ENCODE data around the gene UVRAG.
A peak's percentile ranks its signal among the peaks of the same experiment; 100 is the strongest.

The UVRAG gene

GRCh38 chr11:75768112-75768908, 46.7 kb upstream of the UVRAG start, which contains the start of gene DGAT2:
DGAT2 (plus strand) TSS chr11:75768778; CDS start chr11:75768992, 214 bp downstream.
- H3K4me1 ChIP-seq (ENCODE audit: low read depth, poor library complexity, severe bottlenecking), result peaks cover 34% of the 10 kb centered on the region
- H3K4me2 ChIP-seq, result peak within 1 kb of the TSS; percentile 47
- H2AFZ ChIP-seq (ENCODE audit: low read depth), result peak within 1 kb of the TSS; percentile 92
- no peaks in the 10 kb centered on the region for H3K27me3 ChIP-seq (ENCODE audit: insufficient read depth, low read depth)
- H3K4me3 ChIP-seq (IDR thresholded peaks at IDR 0.05; ENCODE audit: insufficient read depth, low read depth, low read length), result no peak within 1 kb of the TSS
- peak within 1 kb of the TSS; percentile 99 for H3K9ac ChIP-seq
- no peaks in the 10 kb centered on the region for H4K20me1 ChIP-seq (ENCODE audit: insufficient read depth)
- no peaks in the 10 kb centered on the region for H3K36me3 ChIP-seq (ENCODE audit: insufficient read depth)
- TF ChIP-seq, protein P1, sequence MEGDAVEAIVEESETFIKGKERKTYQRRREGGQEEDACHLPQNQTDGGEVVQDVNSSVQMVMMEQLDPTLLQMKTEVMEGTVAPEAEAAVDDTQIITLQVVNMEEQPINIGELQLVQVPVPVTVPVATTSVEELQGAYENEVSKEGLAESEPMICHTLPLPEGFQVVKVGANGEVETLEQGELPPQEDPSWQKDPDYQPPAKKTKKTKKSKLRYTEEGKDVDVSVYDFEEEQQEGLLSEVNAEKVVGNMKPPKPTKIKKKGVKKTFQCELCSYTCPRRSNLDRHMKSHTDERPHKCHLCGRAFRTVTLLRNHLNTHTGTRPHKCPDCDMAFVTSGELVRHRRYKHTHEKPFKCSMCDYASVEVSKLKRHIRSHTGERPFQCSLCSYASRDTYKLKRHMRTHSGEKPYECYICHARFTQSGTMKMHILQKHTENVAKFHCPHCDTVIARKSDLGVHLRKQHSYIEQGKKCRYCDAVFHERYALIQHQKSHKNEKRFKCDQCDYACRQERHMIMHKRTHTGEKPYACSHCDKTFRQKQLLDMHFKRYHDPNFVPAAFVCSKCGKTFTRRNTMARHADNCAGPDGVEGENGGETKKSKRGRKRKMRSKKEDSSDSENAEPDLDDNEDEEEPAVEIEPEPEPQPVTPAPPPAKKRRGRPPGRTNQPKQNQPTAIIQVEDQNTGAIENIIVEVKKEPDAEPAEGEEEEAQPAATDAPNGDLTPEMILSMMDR (conservative IDR thresholded peaks at IDR 0.05; ENCODE audit: low read depth, low read length), result peak; percentile 69
- peak within 1 kb of the TSS; percentile 91 for H3K27ac ChIP-seq
- peaks cover 31% of the 10 kb centered on the region for H3K79me2 ChIP-seq (ENCODE audit: insufficient read depth, low read depth)

DNA sequence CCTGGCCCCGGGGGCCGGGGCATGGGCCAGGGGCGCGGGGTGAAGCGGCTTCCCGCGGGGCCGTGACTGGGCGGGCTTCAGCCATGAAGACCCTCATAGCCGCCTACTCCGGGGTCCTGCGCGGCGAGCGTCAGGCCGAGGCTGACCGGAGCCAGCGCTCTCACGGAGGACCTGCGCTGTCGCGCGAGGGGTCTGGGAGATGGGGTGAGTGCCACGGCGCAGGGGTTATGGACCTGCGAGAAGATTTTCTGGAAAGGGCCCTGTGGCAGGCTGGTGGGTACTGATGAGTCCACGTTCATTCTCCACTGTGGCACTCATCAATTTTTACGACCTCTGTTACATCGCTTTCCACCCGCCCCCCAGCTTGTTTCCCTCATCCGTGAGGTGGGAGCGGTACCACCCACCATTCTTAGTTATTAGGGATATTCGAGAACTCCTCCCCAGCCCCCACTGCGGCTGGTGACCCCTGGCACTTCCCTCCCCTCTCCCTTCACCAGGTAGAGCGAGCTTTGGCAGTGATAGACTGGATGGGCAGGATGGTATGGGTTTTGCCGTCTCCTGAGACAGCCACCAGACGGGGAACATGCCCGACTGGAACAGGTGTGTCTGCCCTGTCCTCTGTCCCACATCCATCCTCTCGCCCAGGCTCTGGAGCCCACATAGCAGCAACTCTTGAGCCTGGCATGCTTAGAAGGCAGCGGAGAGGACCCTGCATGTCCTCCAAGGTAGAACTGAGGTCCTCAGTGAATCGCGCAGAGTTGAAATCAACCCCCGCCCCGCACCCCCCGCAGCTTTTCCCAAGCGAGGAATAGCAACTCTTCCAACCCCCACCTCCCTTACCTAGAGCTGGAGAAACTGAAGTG, 45.9 kb upstream of the UVRAG start:
- H3K4me2 ChIP-seq, result peak overlapping the region; percentile 47
- H3K36me3 ChIP-seq (ENCODE audit: insufficient read depth), result no peaks in the 10 kb centered on the region
- H3K27ac ChIP-seq, result peak overlapping the region; percentile 91
- no peaks in the 10 kb centered on the region for H3K27me3 ChIP-seq (ENCODE audit: insufficient read depth, low read depth)
- H3K4me1 ChIP-seq (ENCODE audit: low read depth, poor library complexity, severe bottlenecking), result peaks cover 34% of the 10 kb centered on the region
- peak overlapping the region; percentile 99 for H3K9ac ChIP-seq
- H3K4me3 ChIP-seq (IDR thresholded peaks at IDR 0.05; ENCODE audit: insufficient read depth, low read depth, low read length), result no peak overlapping the region
- H3K79me2 ChIP-seq (ENCODE audit: insufficient read depth, low read depth), result peaks cover 31% of the 10 kb centered on the region
- no peaks in the 10 kb centered on the region for H4K20me1 ChIP-seq (ENCODE audit: insufficient read depth)
- TF ChIP-seq, protein P1 (conservative IDR thresholded peaks at IDR 0.05; ENCODE audit: low read depth, low read length), result no peak
- H2AFZ ChIP-seq (ENCODE audit: low read depth), result peak overlapping the region; percentile 92

DNA sequence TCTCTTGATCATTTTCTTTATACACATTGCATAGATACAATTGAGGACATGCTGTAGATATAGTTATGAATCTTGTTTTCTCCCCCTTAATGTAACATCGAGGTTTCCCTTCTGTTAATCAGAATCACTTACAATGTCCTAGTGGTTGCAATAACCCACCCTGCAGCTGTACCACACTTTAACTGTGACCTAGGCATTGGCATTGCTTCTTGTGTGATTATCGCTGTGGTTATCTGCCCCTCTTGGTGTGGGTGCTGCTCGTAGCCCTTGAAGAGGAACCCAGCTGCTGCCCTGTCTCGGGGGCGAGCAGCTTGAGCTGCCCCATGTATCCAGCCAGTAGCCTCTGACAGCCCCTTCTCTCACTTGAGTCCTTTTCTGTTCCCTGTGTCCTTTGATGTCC, 44.9 kb upstream of the UVRAG start:
- Histone ChIP-seq H2AFZ (ENCODE audit: low read depth) (no peak overlapping the region), H3K4me3 (IDR thresholded peaks at IDR 0.05; ENCODE audit: insufficient read depth, low read depth, low read length) (no peak overlapping the region), H3K79me2 (ENCODE audit: insufficient read depth, low read depth) (peaks cover 31% of the 10 kb centered on the region), H3K27me3 (ENCODE audit: insufficient read depth, low read depth) (no peaks in the 10 kb centered on the region), H3K9ac (no peak overlapping the region), H3K4me1 (ENCODE audit: low read depth, poor library complexity, severe bottlenecking) (peaks cover 34% of the 10 kb centered on the region), H3K36me3 (ENCODE audit: insufficient read depth) (no peaks in the 10 kb centered on the region), H4K20me1 (ENCODE audit: insufficient read depth) (no peaks in the 10 kb centered on the region), H3K27ac (no peak overlapping the region), H3K4me2 (peak overlapping the region; percentile 47)
- TF ChIP-seq, protein P1 (conservative IDR thresholded peaks at IDR 0.05; ENCODE audit: low read depth, low read length), result no peak

GRCh38 chr11:75771646-75772410, 43.2 kb upstream of the UVRAG start:
- Histone ChIP-seq H3K36me3 (ENCODE audit: insufficient read depth) (no peaks in the 10 kb centered on the region), H3K27ac (no peak overlapping the region), H3K79me2 (ENCODE audit: insufficient read depth, low read depth) (peaks cover 31% of the 10 kb centered on the region), H4K20me1 (ENCODE audit: insufficient read depth) (no peaks in the 10 kb centered on the region), H2AFZ (ENCODE audit: low read depth) (no peak overlapping the region), H3K4me2 (no peak overlapping the region), H3K9ac (no peak overlapping the region), H3K27me3 (ENCODE audit: insufficient read depth, low read depth) (no peaks in the 10 kb centered on the region), H3K4me3 (IDR thresholded peaks at IDR 0.05; ENCODE audit: insufficient read depth, low read depth, low read length) (no peak overlapping the region), H3K4me1 (ENCODE audit: low read depth, poor library complexity, severe bottlenecking) (peaks cover 30% of the 10 kb centered on the region)
- TF ChIP-seq, protein P1 (conservative IDR thresholded peaks at IDR 0.05; ENCODE audit: low read depth, low read length), result no peak
